ENCODE measurements around the gene MESD.

MESD gene

GRCh38 chr15:81014446-81015093, 25.0 kb upstream of the MESD start:
- no peak for DNase-seq

DNA sequence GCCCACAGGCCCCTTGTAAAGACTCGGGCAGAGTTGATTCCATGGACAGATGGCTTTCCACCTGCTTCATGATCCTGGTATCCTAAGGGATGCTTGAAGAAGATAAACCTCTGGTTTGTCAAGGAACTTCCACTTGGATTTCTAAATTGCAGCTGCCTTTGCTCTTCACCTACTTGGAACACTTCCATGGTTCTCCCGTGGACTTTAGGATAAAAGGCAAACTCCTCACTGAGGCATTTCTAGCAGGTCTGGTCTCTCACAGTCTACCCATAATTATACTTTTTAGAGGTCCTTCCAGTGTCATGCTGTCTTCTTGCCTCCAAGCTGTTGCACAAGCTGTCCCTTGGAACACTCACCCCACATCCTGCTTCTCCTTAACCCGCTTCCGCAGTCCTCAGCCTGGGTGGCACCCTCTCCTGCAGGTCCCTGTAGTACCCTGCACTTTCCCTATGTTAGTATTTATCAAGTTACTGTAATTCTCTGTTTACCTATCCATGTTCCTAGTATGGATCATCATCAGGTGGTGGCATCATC, 23.8 kb upstream of the MESD start:
- DNase-seq, result no peak

- no peak for DNase-seq
These were observed 23.0 kb upstream of the MESD start for GRCh38 chr15:81012588-81012987.

DNA sequence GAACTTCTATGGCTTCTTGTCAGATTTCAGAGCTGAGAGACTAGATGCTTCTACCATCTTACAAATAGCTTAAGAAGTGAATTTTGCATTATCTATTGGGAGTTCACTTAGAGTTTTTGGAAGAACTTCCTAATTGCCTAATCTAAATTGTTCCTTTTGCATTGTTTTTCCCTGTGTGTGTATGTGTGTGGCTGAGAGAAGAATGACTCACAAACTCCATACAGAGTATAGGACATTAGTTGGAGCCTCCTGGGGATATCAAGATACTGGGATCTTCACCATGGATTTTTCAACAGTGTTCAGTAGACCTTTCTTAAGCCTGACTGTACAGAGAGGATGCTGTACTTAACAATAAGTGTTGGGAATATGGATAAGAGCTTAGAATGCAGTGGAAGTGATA, 22.0 kb upstream of the MESD start:
- DNase-seq, result no peak

- DNase-seq, result no peak
These were observed 20.5 kb upstream of the MESD start for GRCh38 chr15:81010086-81010485.

DNA sequence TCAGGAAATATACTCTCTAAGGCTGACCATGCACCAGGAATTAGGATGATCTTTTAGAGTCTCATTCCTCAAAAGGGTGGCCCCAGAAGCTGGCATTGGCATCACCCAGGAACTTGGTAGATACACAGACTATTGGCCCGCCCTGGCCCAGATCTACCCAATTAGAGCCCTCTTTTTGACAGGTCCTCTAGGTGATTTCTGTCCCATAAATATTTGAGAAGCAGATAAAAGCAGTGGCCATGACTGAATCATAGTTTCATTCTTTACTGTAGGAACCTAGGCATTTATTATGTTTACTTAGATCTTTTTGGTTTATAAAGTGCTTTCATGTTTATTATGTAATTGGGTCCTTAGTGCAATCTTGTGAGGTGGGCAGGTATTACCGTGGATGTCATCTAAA, 18.7 kb upstream of the MESD start:
- DNase-seq, result no peak

DNA sequence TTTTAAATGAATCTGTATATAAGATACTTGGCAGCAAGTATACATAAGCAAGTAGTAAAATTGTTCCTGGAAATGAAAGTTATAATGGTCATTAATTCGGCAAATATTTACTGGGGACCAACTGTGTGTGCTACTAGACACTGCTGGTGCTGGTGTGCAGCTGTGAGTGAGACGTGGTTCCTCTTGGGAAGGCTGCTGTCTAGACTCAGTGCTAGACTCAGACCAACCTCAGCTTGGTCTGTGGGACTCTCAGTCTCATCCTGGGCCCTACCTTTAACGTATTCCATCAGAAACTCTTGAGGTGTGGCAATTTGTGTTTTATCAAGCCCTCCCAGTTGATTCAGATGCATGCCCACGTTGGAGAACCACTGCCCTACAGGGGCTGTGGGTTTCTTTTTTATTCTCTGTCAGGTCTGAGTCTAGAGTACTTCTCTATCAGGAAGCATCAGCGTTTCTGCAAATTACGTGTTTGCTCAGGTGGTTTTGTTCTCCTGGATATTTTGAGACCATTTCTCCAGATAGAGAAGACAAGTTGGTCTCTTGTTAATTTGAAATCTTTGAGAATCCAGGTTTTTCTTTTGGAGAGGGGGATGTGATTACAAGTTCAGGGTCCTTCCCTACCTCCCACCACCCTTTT, 17.9 kb upstream of the MESD start:
- no peak for DNase-seq

GRCh38 chr15:81006124-81006523, 16.5 kb upstream of the MESD start:
- no peak for DNase-seq

DNA sequence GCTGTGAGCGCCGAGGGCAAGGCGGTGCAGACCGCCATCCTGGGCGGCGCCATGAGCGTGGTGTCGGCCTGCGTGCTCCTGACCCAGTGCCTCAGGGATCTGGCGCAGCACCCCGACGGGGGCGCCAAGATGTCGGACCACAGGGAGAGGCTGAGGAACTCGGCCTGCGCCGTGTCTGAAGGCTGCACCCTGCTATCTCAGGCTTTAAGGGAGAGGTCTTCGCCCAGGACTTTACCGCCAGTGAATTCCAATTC, 13.4 kb upstream of the MESD start:
- DNase-seq, result no peak

DNA sequence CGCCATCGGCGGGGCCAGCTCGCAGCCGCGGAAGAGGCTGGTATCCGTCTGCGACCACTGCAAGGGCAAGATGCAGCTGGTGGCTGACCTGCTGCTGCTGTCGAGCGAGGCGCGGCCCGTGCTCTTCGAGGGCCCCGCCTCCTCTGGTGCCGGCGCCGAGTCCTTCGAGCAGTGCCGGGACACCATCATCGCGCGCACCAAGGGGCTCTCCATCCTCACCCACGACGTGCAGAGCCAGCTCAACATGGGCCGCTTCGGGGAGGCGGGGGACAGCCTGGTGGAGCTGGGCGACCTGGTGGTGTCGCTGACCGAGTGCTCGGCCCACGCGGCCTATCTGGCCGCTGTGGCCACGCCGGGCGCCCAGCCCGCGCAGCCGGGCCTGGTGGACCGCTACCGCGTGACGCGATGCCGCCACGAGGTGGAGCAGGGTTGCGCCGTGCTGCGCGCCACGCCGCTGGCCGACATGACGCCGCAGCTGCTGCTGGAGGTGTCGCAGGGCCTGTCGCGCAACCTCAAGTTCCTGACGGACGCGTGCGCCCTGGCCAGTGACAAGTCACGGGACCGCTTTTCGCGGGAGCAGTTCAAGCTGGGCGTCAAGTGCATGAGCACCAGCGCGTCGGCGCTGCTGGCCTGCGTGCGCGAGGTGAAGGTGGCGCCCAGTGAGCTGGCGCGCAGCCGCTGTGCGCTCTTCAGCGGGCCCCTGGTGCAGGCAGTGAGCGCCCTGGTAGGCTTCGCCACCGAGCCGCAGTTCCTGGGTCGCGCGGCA, 12.9 kb upstream of the MESD start:
- DNase-seq, result no peak

DNA sequence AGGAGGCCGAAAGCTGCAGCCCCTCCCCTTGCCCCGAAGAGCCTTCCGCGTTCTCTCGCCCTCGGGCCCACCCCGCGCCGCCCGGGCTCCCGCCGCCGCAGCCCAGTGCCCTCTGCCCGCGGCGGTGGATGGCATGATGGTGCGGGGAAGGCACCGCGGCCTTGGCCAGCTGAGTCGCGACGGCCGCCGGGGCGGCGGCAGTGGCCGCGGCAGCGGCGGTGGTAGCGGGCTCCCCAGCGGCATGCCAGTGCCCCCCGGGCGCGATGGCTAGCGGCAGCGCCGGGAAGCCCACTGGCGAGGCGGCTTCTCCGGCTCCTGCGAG, 12.4 kb upstream of the MESD start:
- no peak for DNase-seq

DNA sequence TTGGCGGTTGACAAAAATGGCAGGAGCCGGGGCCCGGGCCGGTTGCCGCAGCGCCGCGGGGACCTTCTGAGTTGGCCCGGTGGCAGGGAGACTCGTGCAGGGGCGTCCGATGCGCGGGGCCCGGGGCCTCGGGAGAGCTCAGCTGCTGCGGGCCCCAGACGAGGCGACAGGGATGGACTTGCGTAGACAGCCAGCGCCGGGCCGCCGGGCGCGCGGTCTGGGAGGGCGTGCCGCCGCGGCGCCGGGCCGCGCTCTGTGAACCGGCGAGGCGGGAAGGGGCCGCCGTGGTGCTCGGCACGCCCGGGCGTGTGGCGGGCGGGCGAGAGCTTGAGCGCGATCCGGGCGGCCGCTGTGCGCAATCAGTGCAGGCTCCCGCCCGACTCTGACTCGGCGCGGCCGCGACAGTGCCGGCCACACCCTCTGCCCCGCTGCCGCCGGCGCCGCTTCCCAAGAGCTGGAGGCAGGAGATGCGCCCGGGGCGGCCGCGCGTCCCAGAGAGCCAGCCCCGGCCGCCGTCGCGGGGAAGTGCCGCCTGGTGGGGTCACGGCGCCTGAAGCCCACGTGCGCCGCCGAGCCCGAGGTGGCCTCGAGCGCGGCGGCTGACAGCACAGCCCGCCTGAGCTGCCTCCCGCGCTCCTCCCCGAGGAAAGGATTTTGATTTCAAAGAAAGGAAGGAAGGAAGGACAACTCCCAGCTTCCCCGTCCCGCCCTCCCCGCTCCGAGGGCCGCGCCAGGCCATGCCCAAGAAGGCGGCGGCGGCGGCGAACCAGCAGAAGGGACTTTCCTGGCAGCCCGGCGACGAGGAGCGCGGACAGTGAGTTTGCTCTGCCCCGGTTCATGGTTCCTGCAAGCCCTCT, 11.8 kb upstream of the MESD start:
- DNase-seq, result no peak

DNA sequence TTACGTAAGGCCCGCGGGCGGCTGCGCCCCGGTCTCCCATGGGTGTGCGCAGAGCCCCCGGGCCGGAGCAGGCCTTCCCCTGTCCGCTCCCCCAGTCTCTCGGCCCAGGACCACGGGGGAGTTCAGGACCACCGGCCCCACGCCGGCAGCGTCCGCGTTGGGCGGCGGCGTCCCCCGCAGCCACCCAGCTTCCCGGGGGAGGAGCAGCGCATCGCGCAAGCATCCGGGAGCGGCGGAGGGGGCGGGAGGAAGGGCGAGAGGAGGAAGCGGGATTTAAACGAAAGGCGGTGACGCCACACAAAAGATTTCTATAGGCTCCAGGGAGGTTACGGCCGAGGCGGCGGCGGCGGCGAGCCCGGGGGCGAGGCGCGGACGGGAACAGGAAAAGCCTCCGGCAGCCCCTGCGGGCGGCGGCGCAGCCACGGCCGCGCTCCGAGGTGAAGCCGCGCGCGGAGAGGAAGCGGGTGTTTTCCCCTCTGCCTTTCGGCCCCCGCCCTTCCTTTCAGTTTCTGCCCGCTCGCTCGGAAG, 11.1 kb upstream of the MESD start, which contains the start of gene TLNRD1:
TLNRD1 (plus strand) TSS at position 300 of the 528 bp plus-strand sequence. CDS start 1,349 bp downstream, outside the sequence.
- DNase-seq, result peak; percentile 32

DNA sequence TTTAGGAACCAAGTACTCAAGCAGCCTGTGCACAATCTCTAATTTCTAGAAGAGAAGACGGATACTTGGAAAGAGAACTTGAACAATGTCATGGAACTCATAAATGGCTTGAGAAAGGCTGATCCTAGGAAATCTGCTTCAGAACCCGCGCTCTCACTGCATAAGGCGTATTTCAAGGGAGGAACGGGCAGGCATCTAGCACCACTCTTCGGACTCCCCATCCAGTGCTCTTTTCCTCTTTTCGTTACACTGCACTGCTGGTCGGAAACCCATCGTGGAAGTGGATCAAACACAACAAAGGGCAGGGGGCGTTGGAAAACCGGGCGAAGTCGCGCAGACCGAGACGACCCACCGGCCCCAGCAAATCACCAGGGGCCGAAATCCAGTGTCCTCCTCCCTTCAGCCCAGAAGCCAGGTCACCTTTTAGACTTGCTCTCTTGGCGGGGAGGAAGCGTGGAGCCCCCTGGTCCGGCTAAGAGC, 10.6 kb upstream of the MESD start:
- DNase-seq, result no peak

DNA sequence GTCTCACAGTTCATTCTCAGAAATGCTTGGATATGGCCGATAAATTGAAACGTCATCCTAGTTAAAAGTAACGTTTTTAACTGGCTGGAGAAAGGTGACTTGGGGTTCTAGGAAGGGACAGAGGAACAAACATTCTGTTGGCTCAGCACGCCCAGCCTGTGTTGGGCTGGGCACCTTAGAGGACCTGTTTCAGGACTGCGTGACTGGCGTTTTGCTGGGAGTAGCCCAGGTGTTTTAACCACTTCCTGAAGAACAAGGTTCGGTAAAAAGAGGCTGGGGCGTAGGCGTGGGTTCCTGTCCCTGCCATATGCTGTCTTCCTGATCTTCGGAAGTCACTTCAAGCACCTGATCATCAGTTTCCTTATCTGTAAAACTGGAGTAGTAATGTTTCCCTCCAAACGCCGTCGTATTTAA, 10.0 kb upstream of the MESD start:
- DNase-seq, result no peak

GRCh38 chr15:80998251-80998650, 8.6 kb upstream of the MESD start:
- DNase-seq, result no peak

GRCh38 chr15:80997692-80998091, 8.1 kb upstream of the MESD start:
- no peak for DNase-seq

- DNase-seq, result no peak
These were observed 6.6 kb upstream of the MESD start for GRCh38 chr15:80996247-80996646.

- no peak for DNase-seq
These were observed 2.8 kb upstream of the MESD start for GRCh38 chr15:80992441-80992840.

DNA sequence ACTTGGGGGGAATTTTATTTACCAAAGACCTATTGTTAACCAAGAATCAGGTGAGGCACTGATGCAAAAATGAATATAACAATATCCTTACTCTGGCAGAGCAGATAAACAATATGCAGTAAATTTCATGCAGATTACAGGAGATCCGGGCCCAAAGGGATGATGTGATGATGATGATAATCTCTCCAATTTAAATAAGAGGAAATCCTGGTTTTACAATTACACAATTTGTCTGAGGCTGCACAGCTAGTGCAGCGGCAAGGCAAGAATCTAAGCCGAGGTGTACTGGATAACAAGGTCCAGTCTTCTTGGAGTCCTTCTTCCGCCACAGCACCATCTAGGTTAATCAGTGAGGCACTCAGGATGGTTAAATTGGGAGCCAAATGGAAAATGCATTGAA, 2.4 kb upstream of the MESD start:
- no peak for DNase-seq

- DNase-seq, result no peak
These were observed 1.8 kb upstream of the MESD start for GRCh38 chr15:80991421-80991820.

- no peak for DNase-seq
These were observed 1.3 kb upstream of the MESD start for GRCh38 chr15:80990955-80991354.

GRCh38 chr15:80989081-80989517, 520 bp downstream of the MESD start:
- no peak for DNase-seq

All from DMS79 treated with DMSO at 0.1 percent for 48 hours (cell line).